GM12874 (cell line): ENCODE data around the gene LITAFD.

Source experiments
- CTCF ChIP-seq: IDR thresholded peaks from 2 replicates; pipeline ENCODE4 v1.5.1; 2011; ENCODE audit warnings: low read depth, mild to moderate bottlenecking, control low read depth, low read length, moderate library complexity; ENCODE audit not compliant: insufficient read depth

LITAFD gene

GRCh38 chr16:8929086-8929748 is 47.1 kb downstream of the LITAFD start:
- no peak for TF ChIP-seq CTCF

GRCh38 chr16:8931859-8932258 is 49.7 kb downstream of the LITAFD start:
- no peak for TF ChIP-seq CTCF

- no peak for TF ChIP-seq CTCF
Measured at GRCh38 chr16:8934601-8935000, 52.5 kb downstream of the LITAFD start.
